SU-DHL-6 (cell line): ENCODE results near the gene WDR36.

Experiments used
- CTCF ChIP-seq: fragments of 200-600 bp; sonication (generic); IDR thresholded peaks from one replicate; pipeline ENCODE4 v1.5.1; 2017; ENCODE audit warnings: antibody characterized with exemption, mild to moderate bottlenecking, low read length, moderate library complexity; ENCODE audit not compliant: insufficient read depth, poor library complexity, severe bottlenecking
- EZH2phosphoT487 ChIP-seq: fragments of 200-600 bp; sonication (generic), shearing (Covaris generic); conservative IDR thresholded peaks from 2 replicates; pipeline ENCODE4 v1.6.1; 2018; ENCODE audit warnings: mild to moderate bottlenecking, antibody characterized with exemption, low read length, moderate library complexity, mixed read lengths

- TF ChIP-seq EZH2phosphoT487 (no peak), CTCF (no peak)
Observed at GRCh38 chr5:111172504-111172903, 80.4 kb downstream of the WDR36 start.
